H1 (cell line): Measurements from ENCODE around the gene ABLIM1. TPM values are rescaled to one million over a fixed set of nuclear protein-coding genes. Genes with fewer than 3 reads are reported as not detected.

ENCODE experiments used
- BRCA1 ChIP-seq: IDR thresholded peaks from 2 replicates; pipeline ENCODE4 v1.6.1; 2012; ENCODE audit warnings: low read depth, low read length, improper control_type of control experiment
- CBX8 ChIP-seq: fragments of 300-800, 300-1000 bp; sonication (generic); IDR thresholded peaks from 2 replicates; pipeline ENCODE4 v1.7.1; 2016; ENCODE audit warnings: low read depth, low read length, borderline replicate concordance
- HDAC6 ChIP-seq: IDR thresholded peaks from one replicate; pipeline ENCODE4 v1.7.1; 2012; ENCODE audit warnings: low read depth, mild to moderate bottlenecking, inconsistent platforms, low read length, moderate library complexity
- JUND ChIP-seq: IDR thresholded peaks from 2 replicates; pipeline ENCODE4 v1.6.1; 2011; ENCODE audit warnings: mild to moderate bottlenecking, improper control_type of control experiment, low read length
- NRF1 ChIP-seq: IDR thresholded peaks from 2 replicates; pipeline ENCODE4 v1.6.1; 2011; ENCODE audit warnings: mild to moderate bottlenecking, low read depth, low read length, improper control_type of control experiment
- PHF8 ChIP-seq: fragments of 200-600 bp; sonication (generic); conservative IDR thresholded peaks from 2 replicates; pipeline ENCODE4 v1.7.1; 2012; ENCODE audit warnings: low read depth, mild to moderate bottlenecking, inconsistent platforms, low read length, moderate library complexity
- SP2 ChIP-seq: IDR thresholded peaks from 2 replicates; pipeline ENCODE4 v1.6.1; 2012; ENCODE audit warnings: mild to moderate bottlenecking, low read length, inconsistent platforms
- TAF1 ChIP-seq: IDR thresholded peaks from 2 replicates; pipeline ENCODE4 v1.6.1; 2011; ENCODE audit warnings: mild to moderate bottlenecking, low read depth, low read length
- ZNF274 ChIP-seq: IDR thresholded peaks from 2 replicates; pipeline ENCODE4 v1.7.0; 2012; ENCODE audit warnings: low read length, borderline replicate concordance; ENCODE audit errors: extremely low read depth
- polyA plus RNA-seq, 7 experiments: library from polyadenylated mRNA; depleted of rRNA in 3 of 7; stranded (reverse) in 5 of 7; unstranded in 2 of 7; fragments of >200 nt in 5 of 7; fragments of 200-250 nt in 2 of 7; gene quantifications; 1 replicate in 5 of 7; 2 replicates in 1 of 7; 4 replicates in 1 of 7; pipeline versions ENCODE4 v1.2.1 to v1.2.3, GENCODE V29; 2011 to 2013; ENCODE audit warnings: missing spikeins in 2 of 7, mixed read lengths in 2 of 7
- total RNA-seq: library from RNA; stranded (reverse); fragmentation: NEBNext Ultra II Directional; extraction: Animal tissue kit (Norgen Biotek cat#: 25700); gene quantifications from 2 replicates; pipeline ENCODE4 v1.2.1, GENCODE V29; 2021
- TF ChIP-seq, protein P1 (sequence below), 3 experiments: IDR thresholded peaks; 1 replicate in 2 of 3; 2 replicates in 1 of 3; pipeline versions ENCODE4 v1.5.1 to v1.6.1; 2011; ENCODE audit warnings: low read length in 3 of 3, mild to moderate bottlenecking in 3 of 3, inconsistent platforms in 2 of 3, low read depth in 1 of 3, moderate library complexity in 1 of 3; ENCODE audit not compliant: insufficient read depth in 1 of 3; ENCODE audit errors: control extremely low read depth in 1 of 3

The ABLIM1 gene
- total and polyA plus RNA-seq, 2 of the 8 experiments (the other 6 are each of a cell fraction or from before 2014, with no cell fraction given), result 51.2 to 51.7 TPM

DNA sequence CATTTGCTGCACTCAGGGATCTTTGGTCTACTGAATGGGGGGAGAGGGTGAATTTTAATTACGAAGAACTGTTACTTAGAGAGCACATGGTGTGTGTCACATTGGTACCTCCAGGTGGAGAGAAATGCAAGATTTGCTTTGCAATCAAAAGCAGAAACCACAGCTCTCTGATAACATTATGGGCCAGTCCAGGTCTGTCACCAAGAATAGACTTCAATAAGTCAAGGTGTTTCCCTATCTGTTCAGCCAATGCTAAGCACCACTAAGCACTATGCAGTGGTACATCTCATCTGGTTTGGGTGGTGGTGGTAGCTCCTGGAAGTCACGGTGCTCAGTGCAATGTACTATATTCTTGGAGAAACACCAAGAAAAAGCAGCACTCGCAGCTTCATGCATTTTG lies 134.2 kb downstream of the ABLIM1 start (continued):
- TF ChIP-seq CBX8 (no peak), PHF8 (no peak), BRCA1 (no peak), ZNF274 (no peak), HDAC6 (no peak), SP2 (no peak), TAF1 (no peak), JUND (no peak), NRF1 (no peak)
- TF ChIP-seq, protein P1, sequence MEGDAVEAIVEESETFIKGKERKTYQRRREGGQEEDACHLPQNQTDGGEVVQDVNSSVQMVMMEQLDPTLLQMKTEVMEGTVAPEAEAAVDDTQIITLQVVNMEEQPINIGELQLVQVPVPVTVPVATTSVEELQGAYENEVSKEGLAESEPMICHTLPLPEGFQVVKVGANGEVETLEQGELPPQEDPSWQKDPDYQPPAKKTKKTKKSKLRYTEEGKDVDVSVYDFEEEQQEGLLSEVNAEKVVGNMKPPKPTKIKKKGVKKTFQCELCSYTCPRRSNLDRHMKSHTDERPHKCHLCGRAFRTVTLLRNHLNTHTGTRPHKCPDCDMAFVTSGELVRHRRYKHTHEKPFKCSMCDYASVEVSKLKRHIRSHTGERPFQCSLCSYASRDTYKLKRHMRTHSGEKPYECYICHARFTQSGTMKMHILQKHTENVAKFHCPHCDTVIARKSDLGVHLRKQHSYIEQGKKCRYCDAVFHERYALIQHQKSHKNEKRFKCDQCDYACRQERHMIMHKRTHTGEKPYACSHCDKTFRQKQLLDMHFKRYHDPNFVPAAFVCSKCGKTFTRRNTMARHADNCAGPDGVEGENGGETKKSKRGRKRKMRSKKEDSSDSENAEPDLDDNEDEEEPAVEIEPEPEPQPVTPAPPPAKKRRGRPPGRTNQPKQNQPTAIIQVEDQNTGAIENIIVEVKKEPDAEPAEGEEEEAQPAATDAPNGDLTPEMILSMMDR (IDR thresholded peaks at IDR 0.05; ENCODE audit: control extremely low read depth in 1 of 3, insufficient read depth in 1 of 3, low read depth in 1 of 3, low read length in 3 of 3), result no peak
- TF ChIP-seq, all 59 proteins: peak for 0
